Smooth muscle cell (in vitro differentiated cells): Measurements from ENCODE around the gene C3orf18. TPM values are rescaled to one million over a fixed set of nuclear protein-coding genes. Genes with fewer than 3 reads are reported as not detected.

Source experiments
- DNase-seq: peaks from one replicate; lab custom pipeline; 2025; ENCODE audit not compliant: unreplicated experiment; lab: John Stamatoyannopoulos, UW
- H2AFZ ChIP-seq: fragments of 200-600 bp; sonication (generic); 2 replicates; pipeline ENCODE4 v1.6.0; 2016; ENCODE audit warnings: antibody characterized with exemption, low read depth, mild to moderate bottlenecking
- H3F3A ChIP-seq: fragments of 200-600 bp; sonication (generic); 2 replicates; pipeline ENCODE4 v1.6.0; 2017; ENCODE audit warnings: antibody characterized with exemption, low read depth
- H3K27ac ChIP-seq: fragments of 200-600 bp; sonication (generic); 2 replicates; pipeline ENCODE4 v1.5.1; 2016; ENCODE audit warnings: low read depth, mild to moderate bottlenecking
- H3K27me3 ChIP-seq: fragments of 200-600 bp; sonication (generic); 2 replicates; pipeline ENCODE4 v1.6.1; 2016; ENCODE audit warnings: low read depth, mild to moderate bottlenecking
- H3K36me3 ChIP-seq: fragments of 200-600 bp; sonication (generic); 2 replicates; pipeline ENCODE4 v1.5.1; 2016; ENCODE audit warnings: low read depth
- H3K4me1 ChIP-seq: fragments of 200-600 bp; sonication (generic); 2 replicates; pipeline ENCODE4 v1.5.1; 2016; ENCODE audit warnings: low read depth
- H3K4me2 ChIP-seq: fragments of 200-600 bp; sonication (generic); 2 replicates; pipeline ENCODE4 v1.6.0; 2016; ENCODE audit warnings: mild to moderate bottlenecking
- H3K4me3 ChIP-seq: fragments of 200-600 bp; sonication (generic); 2 replicates; pipeline ENCODE4 v1.5.1; 2016; ENCODE audit warnings: mild to moderate bottlenecking
- H3K79me2 ChIP-seq: fragments of 200-600 bp; sonication (generic); 2 replicates; pipeline ENCODE4 v1.6.0; 2016; ENCODE audit warnings: low read depth, mild to moderate bottlenecking
- H3K9ac ChIP-seq: fragments of 200-600 bp; sonication (generic); 2 replicates; pipeline ENCODE4 v1.6.0; 2016; ENCODE audit warnings: low read depth
- H3K9me3 ChIP-seq: fragments of 200-600 bp; sonication (generic); replicated peaks from 2 replicates; pipeline ENCODE4 v1.5.1; 2016; ENCODE audit warnings: low read depth
- H4K20me1 ChIP-seq: fragments of 200-600 bp; sonication (generic); 2 replicates; pipeline ENCODE4 v1.6.0; 2016; ENCODE audit warnings: low read depth
- WGBS: methylation state at CpG from one replicate; pipeline ENCODE4 v1.1.7; 2016; ENCODE audit warnings: low lambda C conversion rate; 5-methylcytosine and 5-hydroxymethylcytosine counted together
- polyA plus RNA-seq: library from polyadenylated mRNA; unstranded; fragments of >200 nt; fragmentation: Nextera tagmentation; extraction: Ambion mirVana; gene quantifications from 2 replicates; pipeline ENCODE4 v1.2.1, GENCODE V29; 2016
- total RNA-seq: library from RNA; depleted of rRNA; stranded (reverse); fragments of >200 nt; gene quantifications from 2 replicates; pipeline ENCODE4 v1.2.3, GENCODE V29; 2014
- TF ChIP-seq, protein P1 (sequence below): fragments of 200-600 bp; sonication (generic); IDR thresholded peaks from 2 replicates; pipeline ENCODE4 v1.5.1; 2017; ENCODE audit warnings: borderline replicate concordance, mild to moderate bottlenecking, antibody characterized with exemption; ENCODE audit not compliant: insufficient read depth, poor library complexity, severe bottlenecking

The C3orf18 gene
- total and polyA plus RNA-seq, 2 experiments from 2014 or later, result 8.7 to 20.0 TPM

DNA sequence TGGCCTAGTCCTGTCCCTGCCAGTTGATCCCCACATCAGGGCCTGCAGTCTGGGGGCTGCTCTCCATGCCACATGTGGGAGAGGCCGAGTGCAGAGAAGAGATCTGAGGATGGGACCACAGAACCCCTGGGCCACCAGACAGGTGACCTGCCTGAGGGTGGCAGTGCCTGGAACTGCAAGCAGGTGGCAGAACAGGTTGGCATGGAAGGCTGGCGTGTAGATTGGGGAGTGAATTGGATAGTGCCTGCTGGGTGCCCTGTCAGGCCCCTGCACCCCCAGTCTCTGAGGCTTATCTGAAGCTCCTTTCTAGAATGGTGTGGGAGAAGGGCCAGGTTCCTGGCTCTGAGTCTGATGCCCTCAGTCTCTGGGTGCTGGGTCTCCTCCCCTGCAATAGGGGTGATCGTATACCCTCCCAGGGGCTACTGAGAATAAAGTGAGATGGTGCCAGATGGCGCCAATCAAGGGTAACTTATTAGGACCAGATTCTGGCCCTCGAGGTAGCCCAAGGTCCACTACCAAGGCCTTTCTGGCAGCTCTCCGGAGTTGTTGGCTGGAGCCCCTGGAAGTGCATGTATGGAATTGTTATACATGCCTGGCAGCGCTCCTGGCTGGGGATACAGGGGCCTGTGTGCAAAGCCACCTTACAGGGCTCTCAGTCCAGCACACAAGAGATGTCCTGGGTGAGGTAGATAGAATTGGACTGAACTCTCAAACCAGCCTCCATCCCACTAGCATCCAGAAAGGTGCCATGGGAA lies 15.7 kb downstream of the C3orf18 start:
- TF ChIP-seq, protein P1, sequence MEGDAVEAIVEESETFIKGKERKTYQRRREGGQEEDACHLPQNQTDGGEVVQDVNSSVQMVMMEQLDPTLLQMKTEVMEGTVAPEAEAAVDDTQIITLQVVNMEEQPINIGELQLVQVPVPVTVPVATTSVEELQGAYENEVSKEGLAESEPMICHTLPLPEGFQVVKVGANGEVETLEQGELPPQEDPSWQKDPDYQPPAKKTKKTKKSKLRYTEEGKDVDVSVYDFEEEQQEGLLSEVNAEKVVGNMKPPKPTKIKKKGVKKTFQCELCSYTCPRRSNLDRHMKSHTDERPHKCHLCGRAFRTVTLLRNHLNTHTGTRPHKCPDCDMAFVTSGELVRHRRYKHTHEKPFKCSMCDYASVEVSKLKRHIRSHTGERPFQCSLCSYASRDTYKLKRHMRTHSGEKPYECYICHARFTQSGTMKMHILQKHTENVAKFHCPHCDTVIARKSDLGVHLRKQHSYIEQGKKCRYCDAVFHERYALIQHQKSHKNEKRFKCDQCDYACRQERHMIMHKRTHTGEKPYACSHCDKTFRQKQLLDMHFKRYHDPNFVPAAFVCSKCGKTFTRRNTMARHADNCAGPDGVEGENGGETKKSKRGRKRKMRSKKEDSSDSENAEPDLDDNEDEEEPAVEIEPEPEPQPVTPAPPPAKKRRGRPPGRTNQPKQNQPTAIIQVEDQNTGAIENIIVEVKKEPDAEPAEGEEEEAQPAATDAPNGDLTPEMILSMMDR, result no peak
- H3K79me2 ChIP-seq, result no peaks in the 10 kb centered on the region
- no peak overlapping the region for H3K9ac ChIP-seq
- no peaks in the 10 kb centered on the region for H4K20me1 ChIP-seq
- H3K4me1 ChIP-seq, result no peaks in the 10 kb centered on the region
- H3F3A ChIP-seq, result no peaks in the 10 kb centered on the region
- no peak overlapping the region for H3K4me3 ChIP-seq
- H3K4me2 ChIP-seq, result peak overlapping the region; percentile 54
- H3K9me3 ChIP-seq, result no peaks in the 10 kb centered on the region
- H3K27me3 ChIP-seq, result no peaks in the 10 kb centered on the region
- no peak overlapping the region for H3K27ac ChIP-seq
- DNase-seq, result no peak
- H3K36me3 ChIP-seq, result no peaks in the 10 kb centered on the region
- WGBS, result 92% methylated on average over 7 of the region's 7 CpGs
- no peak overlapping the region for H2AFZ ChIP-seq

DNA sequence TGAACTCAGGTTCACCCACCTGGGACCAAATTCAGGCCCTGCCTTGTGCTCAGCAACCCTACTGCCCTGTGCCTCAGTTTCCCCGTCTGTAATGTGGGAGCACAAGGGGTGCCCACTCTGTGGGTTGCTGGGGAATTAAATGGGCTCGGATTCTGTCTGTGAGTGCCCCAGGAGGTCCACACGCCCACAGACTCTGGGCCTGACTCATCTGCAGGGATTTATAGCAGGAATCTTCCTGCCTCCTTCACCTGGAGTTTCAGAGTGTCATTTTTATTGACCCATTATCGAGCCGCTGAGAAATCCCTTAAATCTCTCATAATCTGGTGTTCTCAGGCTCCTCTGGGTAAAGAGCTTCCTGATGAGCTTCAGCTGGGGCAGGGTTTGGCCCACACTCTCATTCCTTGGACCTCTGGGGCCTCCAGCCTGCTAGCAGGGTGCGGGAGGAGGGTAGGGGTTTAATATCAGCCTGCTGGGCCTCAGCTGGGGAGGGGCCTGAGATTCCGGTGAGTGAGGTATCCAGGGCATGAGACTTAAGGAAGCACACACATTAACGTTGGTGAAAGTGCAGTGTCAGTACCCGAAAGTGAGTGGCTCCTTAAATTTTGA lies 16.4 kb downstream of the C3orf18 start:
- Histone ChIP-seq H2AFZ (no peak overlapping the region), H3K27ac (no peak overlapping the region), H3K9ac (no peak overlapping the region), H3F3A (no peaks in the 10 kb centered on the region), H3K4me3 (no peak overlapping the region), H3K4me1 (no peaks in the 10 kb centered on the region), H3K27me3 (no peaks in the 10 kb centered on the region), H3K4me2 (peak overlapping the region; percentile 54), H3K79me2 (no peaks in the 10 kb centered on the region), H3K36me3 (no peaks in the 10 kb centered on the region), H4K20me1 (no peaks in the 10 kb centered on the region), H3K9me3 (no peaks in the 10 kb centered on the region)
- DNase-seq, result no peak
- TF ChIP-seq, protein P1, result no peak
- WGBS, result 32% methylated on average over 9 of the region's 9 CpGs

DNA sequence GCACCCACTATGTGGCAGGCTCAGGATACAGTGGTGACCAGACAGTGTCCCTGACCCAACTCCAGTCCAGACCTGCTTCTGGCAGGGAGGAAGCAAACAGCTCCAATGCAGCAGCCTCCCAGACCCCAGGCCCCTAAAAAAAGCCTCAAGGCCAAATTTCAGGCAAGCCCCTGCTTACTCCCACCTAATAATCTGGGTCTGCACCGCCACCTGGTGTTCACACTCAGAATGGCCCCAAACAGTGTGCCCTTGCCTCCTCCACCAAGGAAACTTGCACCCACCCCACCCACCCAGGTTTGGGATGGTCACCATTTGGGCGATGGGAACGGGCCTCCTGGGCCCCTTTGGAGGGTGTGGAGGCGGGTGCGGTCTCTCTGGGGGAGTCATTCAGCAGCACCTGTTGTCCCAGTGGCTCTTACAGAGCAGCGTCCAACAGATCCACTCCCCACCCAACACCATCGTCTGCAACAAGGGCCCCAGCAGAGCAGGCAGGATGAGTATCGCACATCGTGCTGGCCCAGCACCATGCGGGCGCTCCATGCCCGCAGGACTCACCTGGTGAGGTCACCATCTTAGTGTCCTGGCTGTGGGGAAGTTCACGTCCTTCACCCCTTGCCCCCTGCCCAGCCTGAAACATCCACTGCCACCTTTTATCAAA lies 17.3 kb downstream of the C3orf18 start:
- TF ChIP-seq, protein P1, result peak; percentile 70
- H3K4me2 ChIP-seq, result no peak overlapping the region
- no peaks in the 10 kb centered on the region for H3F3A ChIP-seq
- no peaks in the 10 kb centered on the region for H3K79me2 ChIP-seq
- H3K9ac ChIP-seq, result no peak overlapping the region
- H3K36me3 ChIP-seq, result no peaks in the 10 kb centered on the region
- WGBS, result 62% methylated on average over 9 of the region's 13 CpGs
- no peaks in the 10 kb centered on the region for H4K20me1 ChIP-seq
- no peaks in the 10 kb centered on the region for H3K27me3 ChIP-seq
- H3K4me1 ChIP-seq, result no peaks in the 10 kb centered on the region
- H2AFZ ChIP-seq, result no peak overlapping the region
- H3K27ac ChIP-seq, result no peak overlapping the region
- H3K9me3 ChIP-seq, result no peaks in the 10 kb centered on the region
- no peak overlapping the region for H3K4me3 ChIP-seq
- peak; percentile 19 for DNase-seq
